Left hindlimb (tissue), 1 donor: ENCODE measurements around the gene ZNF611.
"Not testable (repeated sequence)": the region's sequence is repeated elsewhere in the genome, so short reads cannot be mapped to it uniquely, and the experiment has no call there.

ENCODE experiments used
- DNase-seq: peaks from one replicate; pipeline ENCODE4 v3.0.0-alpha.2; 2018

Gene ZNF611

GRCh38 chr19:52715902-52716301, 18.9 kb downstream of the ZNF611 start:
- DNase-seq, result not testable (repeated sequence)

GRCh38 chr19:52715330-52715729, 19.5 kb downstream of the ZNF611 start:
- not testable (repeated sequence) for DNase-seq

- DNase-seq, result not testable (repeated sequence)
Observed at GRCh38 chr19:52713051-52713450, 21.8 kb downstream of the ZNF611 start.

GRCh38 chr19:52711661-52712060, 23.2 kb downstream of the ZNF611 start:
- not testable (repeated sequence) for DNase-seq

- no peak for DNase-seq
Observed at GRCh38 chr19:52710538-52710937, 24.3 kb downstream of the ZNF611 start.

- not testable (repeated sequence) for DNase-seq
Observed at GRCh38 chr19:52705615-52706014, 29.2 kb downstream of the ZNF611 start.

GRCh38 chr19:52703917-52704316, 30.9 kb downstream of the ZNF611 start:
- DNase-seq, result no peak

GRCh38 chr19:52700673-52701072, 34.2 kb downstream of the ZNF611 start:
- no peak for DNase-seq

GRCh38 chr19:52699555-52699954, 35.3 kb downstream of the ZNF611 start:
- not testable (repeated sequence) for DNase-seq

- no peak for DNase-seq
Observed at GRCh38 chr19:52695996-52696395, 38.8 kb downstream of the ZNF611 start.

- no peak for DNase-seq
Observed at GRCh38 chr19:52694921-52695320, 39.9 kb downstream of the ZNF611 start.

- DNase-seq, result not testable (repeated sequence)
Observed at GRCh38 chr19:52694281-52694680, 40.6 kb downstream of the ZNF611 start.

- no peak for DNase-seq
Observed at GRCh38 chr19:52692431-52693008, 42.3 kb downstream of the ZNF611 start.

GRCh38 chr19:52691737-52692136, 43.1 kb downstream of the ZNF611 start:
- DNase-seq, result no peak

- DNase-seq, result no peak
Observed at GRCh38 chr19:52691215-52691610, 43.6 kb downstream of the ZNF611 start.

GRCh38 chr19:52690369-52691214, 44.3 kb downstream of the ZNF611 start:
- DNase-seq, result peak; percentile 95

- peak; percentile 50 for DNase-seq
Observed at GRCh38 chr19:52689843-52690368, 44.9 kb downstream of the ZNF611 start.

GRCh38 chr19:52688925-52689796, 45.7 kb downstream of the ZNF611 start:
- DNase-seq, result not testable (repeated sequence)

- no peak for DNase-seq
Observed at GRCh38 chr19:52688335-52688734, 46.5 kb downstream of the ZNF611 start.

GRCh38 chr19:52687684-52688083, 47.2 kb downstream of the ZNF611 start:
- no peak for DNase-seq

GRCh38 chr19:52685811-52686210, 49.0 kb downstream of the ZNF611 start:
- DNase-seq, result no peak

- not testable (repeated sequence) for DNase-seq
Observed at GRCh38 chr19:52681216-52681615, 53.6 kb downstream of the ZNF611 start.

- DNase-seq, result no peak
Observed at GRCh38 chr19:52679598-52679997, 55.2 kb downstream of the ZNF611 start.
